Thyroid gland (tissue), 4 donors: Measurements from ENCODE around the gene IFI27L1.

ENCODE experiments used
- POLR2A ChIP-seq, 2 donors: fragments of 450-650 bp; IDR thresholded peaks; one replicate each; pipeline ENCODE4 v1.6.1; 2017; ENCODE audit warnings: antibody characterized with exemption in 2 of 2, mild to moderate bottlenecking in 2 of 2, moderate library complexity in 1 of 2
- TF ChIP-seq, protein P1 (sequence below), 6 experiments: fragments of 200-600 bp in 3 of 6; fragments of 450-650 bp in 3 of 6; sonication (generic) in 3 of 6; IDR thresholded peaks; one replicate each; pipeline ENCODE4 v1.5.1; 2016 to 2019; ENCODE audit warnings: antibody characterized with exemption in 6 of 6, mild to moderate bottlenecking in 2 of 6, inconsistent platforms in 1 of 6, moderate library complexity in 1 of 6

DNA sequence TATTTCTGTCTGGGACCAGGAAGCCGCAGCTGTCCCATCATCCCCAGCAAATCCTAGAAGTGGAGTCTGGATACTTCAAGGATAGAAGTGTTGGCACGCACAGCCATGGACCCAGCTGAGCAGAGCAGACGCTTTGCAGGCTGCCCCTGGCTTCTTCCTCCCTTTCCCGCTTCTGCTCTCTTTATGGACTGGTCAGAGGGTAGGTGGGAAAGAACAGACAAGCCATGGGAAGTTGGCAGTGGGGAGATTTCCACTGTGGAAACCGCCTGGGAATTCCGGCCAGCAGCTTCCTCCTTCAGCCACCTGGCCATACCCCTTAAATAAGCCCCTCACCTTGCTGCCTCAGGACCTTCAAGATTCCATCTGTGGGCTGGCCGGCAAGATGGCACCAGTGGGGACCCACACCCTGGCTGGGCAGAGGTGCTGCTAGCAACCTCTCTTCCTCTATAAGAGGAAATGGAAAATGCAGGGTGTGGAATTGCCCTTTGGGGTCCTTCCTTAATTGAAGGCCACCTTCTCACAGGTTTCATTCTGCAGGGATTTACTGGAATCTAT lies 34.3 kb upstream of the IFI27L1 start:
- TF ChIP-seq, protein P1, sequence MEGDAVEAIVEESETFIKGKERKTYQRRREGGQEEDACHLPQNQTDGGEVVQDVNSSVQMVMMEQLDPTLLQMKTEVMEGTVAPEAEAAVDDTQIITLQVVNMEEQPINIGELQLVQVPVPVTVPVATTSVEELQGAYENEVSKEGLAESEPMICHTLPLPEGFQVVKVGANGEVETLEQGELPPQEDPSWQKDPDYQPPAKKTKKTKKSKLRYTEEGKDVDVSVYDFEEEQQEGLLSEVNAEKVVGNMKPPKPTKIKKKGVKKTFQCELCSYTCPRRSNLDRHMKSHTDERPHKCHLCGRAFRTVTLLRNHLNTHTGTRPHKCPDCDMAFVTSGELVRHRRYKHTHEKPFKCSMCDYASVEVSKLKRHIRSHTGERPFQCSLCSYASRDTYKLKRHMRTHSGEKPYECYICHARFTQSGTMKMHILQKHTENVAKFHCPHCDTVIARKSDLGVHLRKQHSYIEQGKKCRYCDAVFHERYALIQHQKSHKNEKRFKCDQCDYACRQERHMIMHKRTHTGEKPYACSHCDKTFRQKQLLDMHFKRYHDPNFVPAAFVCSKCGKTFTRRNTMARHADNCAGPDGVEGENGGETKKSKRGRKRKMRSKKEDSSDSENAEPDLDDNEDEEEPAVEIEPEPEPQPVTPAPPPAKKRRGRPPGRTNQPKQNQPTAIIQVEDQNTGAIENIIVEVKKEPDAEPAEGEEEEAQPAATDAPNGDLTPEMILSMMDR (IDR thresholded peaks at IDR 0.05), result no peak
- TF ChIP-seq POLR2A (IDR thresholded peaks at IDR 0.05), result no peak
